COLO668 (cell line): Measurements from ENCODE around the gene SF3B2.
"Not testable (repeated sequence)": the region's sequence is repeated elsewhere in the genome, so short reads cannot be mapped to it uniquely, and the experiment has no call there.

Source experiments
- DNase-seq: peaks from one replicate; lab custom pipeline; 2025; ENCODE audit not compliant: unreplicated experiment; lab: John Stamatoyannopoulos, UW

SF3B2 gene

GRCh38 chr11:66051766-66052663 is at the start of gene SF3B2:
Gene SF3B2, plus strand, starts transcription at chr11:66052364. Its CDS starts 21 bp downstream, at chr11:66052385.
- peak; percentile 98 for DNase-seq

DNA sequence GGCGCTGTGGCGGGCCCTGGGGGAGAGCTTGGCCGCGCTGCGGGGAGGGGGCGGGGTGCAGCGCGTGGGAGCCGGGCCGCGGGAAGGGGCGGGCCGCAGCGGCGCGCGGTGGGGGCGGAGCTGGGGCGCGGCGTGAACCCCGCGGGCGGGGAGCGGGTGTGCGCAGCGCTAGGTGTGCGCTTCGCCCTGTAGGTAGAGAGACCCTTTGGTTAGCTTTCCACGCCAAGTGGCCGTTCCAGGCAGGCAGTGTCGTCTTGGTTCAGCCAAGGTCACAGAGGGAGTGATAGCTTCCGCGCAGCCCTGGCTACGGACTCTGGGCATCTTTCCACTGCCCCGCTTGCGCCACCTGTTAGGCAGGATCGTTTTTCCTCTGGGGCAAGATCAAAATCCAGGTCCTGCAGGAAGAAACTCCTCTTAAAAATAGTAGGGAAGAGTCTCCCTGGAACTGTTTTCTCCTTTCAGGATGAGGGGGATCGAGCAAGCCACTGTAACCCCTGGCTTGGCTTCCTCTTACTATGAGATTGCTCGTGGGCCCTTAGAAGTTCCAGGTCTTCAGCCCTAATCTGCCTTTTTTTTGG is 49.4 kb upstream of the SF3B2 start:
- DNase-seq, result peak; percentile 81

DNA sequence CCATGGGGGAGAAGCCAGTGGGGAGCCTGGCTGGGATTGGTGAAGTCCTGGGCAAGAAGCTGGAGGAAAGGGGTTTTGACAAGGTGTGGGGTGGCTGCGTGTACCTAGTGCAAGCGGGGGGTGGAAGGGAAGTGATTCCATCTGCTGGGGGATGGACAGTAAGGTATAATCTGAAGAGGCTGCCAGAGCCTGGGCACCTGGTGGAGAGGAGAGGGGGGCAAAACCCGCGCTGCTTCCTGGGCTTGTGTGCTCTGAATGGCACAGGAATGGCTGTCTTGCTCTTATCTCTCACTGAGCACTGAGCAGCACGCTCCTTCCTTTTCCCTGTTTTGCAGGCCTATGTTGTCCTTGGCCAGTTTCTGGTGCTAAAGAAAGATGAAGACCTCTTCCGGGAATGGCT is 48.9 kb upstream of the SF3B2 start:
- peak; percentile 20 for DNase-seq

GRCh38 chr11:66004186-66004585 is 48.0 kb upstream of the SF3B2 start:
- peak; percentile 24 for DNase-seq

- DNase-seq, result no peak
These were observed 45.9 kb upstream of the SF3B2 start for GRCh38 chr11:66006134-66006890.

GRCh38 chr11:66006891-66007176 is 45.3 kb upstream of the SF3B2 start:
- DNase-seq, result no peak

DNA sequence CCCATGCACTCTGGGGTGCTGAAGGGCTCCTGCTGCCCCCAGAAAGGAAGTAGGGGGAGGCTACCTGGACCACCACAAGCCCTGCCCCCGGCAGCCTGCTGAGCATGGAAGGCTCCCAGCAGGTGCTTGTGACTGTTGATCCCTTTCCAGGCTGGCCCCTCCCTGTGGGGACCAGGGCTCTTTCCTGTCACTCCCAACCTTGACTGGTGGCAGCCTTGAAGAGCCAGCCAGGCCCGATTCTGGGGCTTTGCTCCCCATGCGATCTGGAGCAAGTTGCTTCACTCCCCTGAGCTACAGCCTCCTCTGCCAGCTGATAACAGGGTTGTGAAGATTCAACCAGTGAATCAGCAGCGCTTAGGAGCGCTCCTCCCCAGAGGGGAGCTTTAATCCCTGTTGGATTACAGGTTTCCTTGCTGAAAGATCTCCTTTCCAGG is 44.9 kb upstream of the SF3B2 start:
- peak; percentile 22 for DNase-seq

DNA sequence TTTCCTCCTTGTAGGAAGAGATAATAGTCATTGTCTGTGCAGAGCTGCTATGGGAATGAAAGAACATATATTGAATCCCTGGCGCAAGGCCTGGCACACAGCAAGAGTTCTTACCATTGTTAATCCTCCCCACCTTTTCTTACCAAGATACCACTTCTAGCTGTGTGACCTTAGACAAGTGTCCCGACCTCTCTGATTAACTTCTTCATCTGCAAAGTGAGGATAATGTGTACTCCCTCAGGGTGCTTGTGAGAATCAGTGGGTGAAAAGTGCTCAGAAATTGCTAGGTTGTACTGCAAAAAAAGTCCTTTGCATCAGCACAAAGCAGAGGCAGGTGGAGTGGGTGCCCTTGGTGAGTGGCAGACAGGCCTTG is 44.1 kb upstream of the SF3B2 start:
- DNase-seq, result no peak

GRCh38 chr11:66008468-66009101 is 43.6 kb upstream of the SF3B2 start:
- DNase-seq, result peak; percentile 14

- DNase-seq, result not testable (repeated sequence)
These were observed 42.1 kb upstream of the SF3B2 start for GRCh38 chr11:66010036-66010435.

DNA sequence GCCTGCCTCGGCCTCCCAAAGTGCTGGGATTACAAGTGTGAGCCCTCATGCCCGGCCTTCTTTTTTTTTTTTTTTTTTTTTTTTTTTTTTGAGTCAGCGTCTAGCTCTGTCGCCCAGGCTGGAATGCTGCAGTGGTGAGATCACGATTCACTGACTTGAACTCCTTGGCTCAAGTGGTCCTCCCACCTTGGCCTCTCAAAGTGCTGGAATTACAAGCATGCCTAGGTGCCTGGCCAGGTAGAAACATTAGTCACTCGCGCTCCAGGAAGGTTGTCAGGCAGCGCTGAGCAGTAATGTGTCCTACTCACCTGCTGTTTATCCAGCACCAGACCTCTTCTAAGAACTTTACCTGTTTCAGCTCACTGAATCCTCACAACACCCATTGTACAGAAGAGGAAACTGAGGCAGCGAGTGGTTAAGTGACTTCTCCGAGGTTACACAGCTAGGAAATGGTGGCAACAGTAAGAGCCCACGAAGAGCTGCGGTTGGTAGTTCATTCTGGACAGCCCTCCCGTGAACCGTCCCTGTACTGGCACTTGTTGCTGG is 40.9 kb upstream of the SF3B2 start:
- no peak for DNase-seq

DNA sequence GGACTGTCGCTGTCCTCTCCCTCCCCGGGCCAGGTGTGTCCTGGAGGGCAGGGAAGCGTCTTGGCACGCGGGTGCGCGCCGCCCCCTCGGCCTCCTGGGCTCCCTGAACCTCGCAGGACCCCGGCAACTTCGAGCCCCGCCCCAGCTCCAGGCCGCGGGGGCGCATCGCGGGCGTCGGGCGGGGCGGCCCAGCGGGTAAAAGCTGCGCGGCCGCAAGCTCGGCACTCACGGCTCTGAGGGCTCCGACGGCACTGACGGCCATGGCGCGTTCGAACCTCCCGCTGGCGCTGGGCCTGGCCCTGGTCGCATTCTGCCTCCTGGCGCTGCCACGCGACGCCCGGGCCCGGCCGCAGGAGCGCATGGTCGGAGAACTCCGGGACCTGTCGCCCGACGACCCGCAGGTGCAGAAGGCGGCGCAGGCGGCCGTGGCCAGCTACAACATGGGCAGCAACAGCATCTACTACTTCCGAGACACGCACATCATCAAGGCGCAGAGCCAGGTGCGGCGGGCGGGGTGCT is 40.3 kb upstream of the SF3B2 start, which contains the start of gene CST6:
TSS of gene CST6 (plus strand) at position 224 of the 519 bp plus-strand sequence. CDS start at position 261, 37 bp downstream.
- peak; percentile 60 for DNase-seq

GRCh38 chr11:66012371-66012945 is 39.7 kb upstream of the SF3B2 start:
- DNase-seq, result no peak

- DNase-seq, result no peak
These were observed 39.0 kb upstream of the SF3B2 start for GRCh38 chr11:66012946-66013761.

- no peak for DNase-seq
These were observed 38.4 kb upstream of the SF3B2 start for GRCh38 chr11:66013762-66014100.

GRCh38 chr11:66014804-66015453 is 37.2 kb upstream of the SF3B2 start:
- no peak for DNase-seq

- DNase-seq, result no peak
These were observed 36.7 kb upstream of the SF3B2 start for GRCh38 chr11:66015454-66015881.

- DNase-seq, result no peak
These were observed 36.0 kb upstream of the SF3B2 start for GRCh38 chr11:66015936-66016792.
